AG20443 (cell line): ENCODE measurements around the gene SERPINF2.
A peak's percentile ranks its signal among the peaks of the same experiment; 100 is the strongest.

ENCODE experiments used
- DNase-seq: peaks from one replicate; pipeline ENCODE4 v3.0.0; 2012; ENCODE audit warnings: low spot score, mixed read lengths

Gene SERPINF2

GRCh38 chr17:1716076-1716911 lies 26.4 kb upstream of the SERPINF2 start:
- peak; percentile 98 for DNase-seq

- peak; percentile 88 for DNase-seq
Observed at GRCh38 chr17:1716912-1717695, 25.6 kb upstream of the SERPINF2 start.

DNA sequence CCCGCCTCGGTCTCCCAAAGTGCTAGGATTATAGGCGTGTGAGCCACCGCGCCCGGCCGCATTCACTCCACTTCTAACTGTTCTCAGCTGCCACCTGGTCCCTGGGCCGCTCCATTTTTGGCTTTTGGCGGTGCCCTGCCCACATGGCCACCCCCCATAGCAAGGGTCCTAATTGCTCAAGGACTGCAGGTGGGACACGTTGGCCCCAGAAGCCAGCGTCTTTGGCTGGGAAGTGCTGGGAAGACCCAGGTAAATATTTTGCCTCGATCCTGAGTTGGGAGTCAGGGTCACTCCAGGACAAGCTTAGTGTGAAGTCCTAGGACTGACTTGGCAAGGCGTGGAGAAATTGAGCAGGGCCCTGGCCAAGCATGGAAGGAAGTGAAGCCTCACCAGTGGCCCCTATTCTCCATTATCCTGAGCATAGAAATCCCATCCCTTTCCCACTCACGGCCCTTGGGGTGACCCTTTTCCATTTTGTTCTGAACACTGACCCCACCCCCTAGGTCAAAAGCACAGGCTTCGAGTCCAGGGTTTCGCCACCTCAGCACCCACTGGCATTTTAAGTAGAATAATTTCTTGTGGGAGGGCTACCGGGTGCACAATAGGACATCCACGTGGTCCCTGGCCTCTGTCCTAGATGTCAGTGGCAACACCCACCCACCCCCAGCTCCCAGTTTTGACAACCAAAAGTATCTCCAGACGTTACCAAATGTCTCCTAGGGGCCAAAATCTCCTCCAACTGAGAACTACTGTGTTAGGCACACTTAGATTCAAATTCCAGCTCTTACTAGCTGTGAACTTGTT lies 24.1 kb upstream of the SERPINF2 start:
- no peak for DNase-seq

DNA sequence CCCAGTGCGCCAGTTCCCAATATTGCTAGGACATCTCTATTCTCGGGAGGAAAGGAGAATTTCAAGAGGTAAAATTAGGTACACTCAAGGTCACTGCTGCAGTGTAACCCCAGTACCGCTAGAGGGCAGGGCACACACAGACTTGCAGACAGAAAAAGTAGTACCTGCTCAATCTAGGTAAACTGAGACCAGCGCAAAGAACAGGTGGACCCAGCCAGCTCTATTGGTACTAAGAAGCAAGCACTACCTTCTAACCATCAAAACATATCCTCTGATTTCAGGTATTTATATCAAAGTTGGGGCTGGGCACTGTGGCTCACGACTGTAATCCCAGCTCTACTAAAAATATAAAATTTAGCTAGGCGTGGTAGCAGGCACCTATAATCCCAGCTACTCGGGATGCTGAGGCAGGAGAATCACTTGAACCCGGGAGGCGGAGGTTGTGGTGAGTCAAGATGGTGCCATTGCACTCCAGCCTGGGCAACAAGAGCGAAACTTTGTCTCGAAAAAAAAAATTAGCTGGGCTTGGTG lies 21.8 kb upstream of the SERPINF2 start:
- DNase-seq = no peak

GRCh38 chr17:1722022-1722421 lies 20.6 kb upstream of the SERPINF2 start:
- DNase-seq = peak; percentile 57

DNA sequence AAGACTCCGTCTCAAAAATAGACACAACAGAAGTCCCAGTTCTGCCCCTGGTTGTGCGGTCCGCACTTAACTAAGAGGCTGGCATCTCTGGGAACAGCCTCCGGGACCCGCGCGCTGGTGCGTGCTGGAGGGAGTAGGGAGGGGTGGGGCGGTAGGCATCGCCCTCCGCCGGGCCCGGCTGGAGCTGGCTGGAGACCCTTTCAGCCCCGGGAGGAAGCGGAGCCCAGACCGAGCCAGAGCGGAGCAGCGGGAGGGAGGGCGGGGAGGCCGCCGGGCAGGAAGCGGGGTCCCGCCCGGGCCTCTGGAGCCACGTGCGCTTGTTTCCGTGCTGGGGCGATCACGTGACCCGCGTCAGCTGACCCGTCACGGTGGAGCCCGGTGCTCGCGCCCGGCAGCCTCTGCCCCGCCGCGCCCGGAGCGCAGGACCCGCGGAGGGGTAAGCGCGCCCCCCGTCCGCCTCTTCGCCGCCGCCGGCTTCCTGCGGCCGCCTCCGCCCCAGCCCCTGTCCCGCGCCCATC lies 18.3 kb upstream of the SERPINF2 start, which contains the start of gene WDR81:
Gene WDR81 (plus strand): TSS at position 354 of the 518 bp plus-strand sequence. CDS start 256 bp downstream, outside the sequence.
- peak; percentile 94 for DNase-seq

GRCh38 chr17:1724869-1725641 lies 17.6 kb upstream of the SERPINF2 start:
- peak; percentile 44 for DNase-seq

- DNase-seq = no peak
Observed at GRCh38 chr17:1725642-1726511, 16.8 kb upstream of the SERPINF2 start.

DNA sequence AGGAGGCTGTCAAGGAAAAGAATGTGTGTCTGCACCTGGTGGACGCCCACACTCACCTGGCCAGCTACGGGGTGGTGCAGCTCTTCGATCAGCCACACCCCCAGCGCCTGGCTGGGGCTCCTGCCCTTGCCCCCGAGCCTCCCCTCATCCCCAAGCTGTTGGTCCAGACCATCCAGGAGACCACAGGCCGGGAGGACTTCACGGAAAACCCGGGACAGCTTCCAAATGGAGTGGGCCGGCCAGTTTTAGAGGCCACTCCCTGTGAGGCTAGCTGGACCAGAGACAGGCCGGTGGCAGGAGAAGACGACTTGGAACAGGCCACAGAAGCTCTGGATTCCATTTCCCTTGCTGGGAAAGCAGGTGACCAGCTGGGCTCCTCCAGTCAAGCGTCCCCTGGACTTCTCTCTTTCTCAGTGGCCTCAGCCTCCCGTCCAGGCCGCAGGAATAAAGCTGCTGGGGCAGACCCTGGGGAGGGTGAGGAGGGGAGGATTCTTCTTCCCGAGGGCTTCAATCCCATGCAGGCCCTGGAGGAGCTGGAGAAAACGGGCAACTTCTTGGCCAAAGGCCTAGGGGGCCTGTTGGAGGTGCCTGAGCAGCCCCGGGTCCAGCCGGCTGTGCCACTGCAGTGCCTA lies 15.9 kb upstream of the SERPINF2 start:
- no peak for DNase-seq

- no peak for DNase-seq
Observed at GRCh38 chr17:1727258-1727789, 15.3 kb upstream of the SERPINF2 start.

DNA sequence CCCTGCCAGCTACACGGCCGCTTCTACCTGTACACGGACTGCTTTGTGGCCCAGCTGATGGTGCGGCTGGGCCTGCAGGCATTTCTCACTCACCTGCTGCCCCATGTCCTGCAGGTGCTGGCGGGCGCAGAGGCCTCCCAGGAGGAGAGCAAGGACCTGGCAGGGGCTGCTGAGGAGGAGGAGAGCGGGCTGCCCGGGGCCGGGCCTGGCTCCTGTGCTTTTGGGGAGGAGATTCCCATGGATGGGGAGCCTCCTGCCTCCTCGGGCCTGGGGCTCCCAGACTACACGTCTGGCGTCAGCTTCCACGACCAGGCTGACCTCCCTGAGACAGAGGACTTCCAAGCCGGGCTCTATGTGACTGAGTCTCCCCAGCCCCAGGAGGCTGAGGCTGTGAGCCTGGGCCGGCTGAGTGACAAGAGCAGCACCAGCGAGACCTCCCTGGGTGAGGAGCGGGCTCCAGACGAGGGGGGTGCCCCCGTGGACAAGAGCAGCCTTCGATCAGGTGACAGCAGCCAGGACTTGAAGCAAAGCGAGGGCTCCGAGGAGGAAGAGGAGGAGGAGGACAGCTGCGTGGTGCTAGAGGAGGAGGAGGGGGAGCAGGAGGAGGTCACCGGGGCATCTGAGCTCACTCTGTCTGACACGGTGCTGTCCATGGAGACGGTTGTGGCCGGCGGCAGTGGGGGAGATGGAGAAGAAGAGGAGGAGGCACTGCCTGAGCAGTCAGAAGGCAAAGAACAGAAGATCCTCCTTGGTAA lies 14.6 kb upstream of the SERPINF2 start:
- DNase-seq = no peak

GRCh38 chr17:1729966-1730325 lies 12.7 kb upstream of the SERPINF2 start:
- DNase-seq = no peak

- DNase-seq = peak; percentile 80
Observed at GRCh38 chr17:1730326-1731193, 12.1 kb upstream of the SERPINF2 start.

DNA sequence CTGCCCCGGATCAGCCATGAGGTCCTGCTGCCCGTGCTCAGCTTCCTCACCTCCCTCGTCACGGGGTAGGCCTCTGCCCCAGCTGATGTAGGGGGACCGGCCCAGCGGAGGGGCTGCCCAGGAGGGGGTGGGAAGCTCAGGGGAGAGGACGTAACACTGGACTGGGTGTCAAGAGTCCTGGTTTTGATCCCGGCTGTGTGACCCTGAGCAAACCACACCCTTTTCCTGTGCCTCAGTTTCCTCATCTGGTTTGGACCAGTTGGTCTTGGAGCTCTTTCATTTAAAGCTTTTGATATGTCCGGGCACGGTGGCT lies 11.5 kb upstream of the SERPINF2 start:
- DNase-seq = no peak

DNA sequence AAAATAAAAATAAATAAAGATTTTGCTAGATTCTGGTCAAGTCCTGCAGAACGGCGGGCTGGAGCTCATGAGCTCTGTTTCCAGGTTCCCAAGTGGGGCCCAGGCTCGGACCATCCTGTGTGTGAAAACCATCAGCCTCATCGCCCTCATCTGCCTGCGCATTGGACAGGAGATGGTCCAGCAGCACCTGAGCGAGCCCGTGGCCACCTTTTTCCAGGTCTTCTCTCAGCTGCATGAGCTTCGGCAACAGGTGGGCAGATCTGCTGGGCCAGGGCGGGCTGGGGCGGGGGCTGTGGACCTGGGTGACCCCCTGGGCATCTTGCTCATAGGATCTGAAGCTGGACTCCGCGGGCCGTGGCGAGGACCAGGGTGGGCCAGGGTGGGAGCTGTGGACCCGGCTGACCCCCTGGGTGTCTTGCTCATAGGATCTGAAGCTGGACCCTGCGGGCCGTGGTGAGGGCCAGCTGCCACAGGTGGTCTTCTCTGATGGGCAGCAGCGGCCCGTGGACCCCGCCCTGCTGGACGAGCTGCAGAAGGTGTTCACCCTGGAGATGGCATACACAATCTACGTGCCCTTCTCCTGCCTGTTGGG lies 10.3 kb upstream of the SERPINF2 start:
- DNase-seq = no peak

GRCh38 chr17:1732833-1733321 lies 9.8 kb upstream of the SERPINF2 start:
- DNase-seq = no peak

DNA sequence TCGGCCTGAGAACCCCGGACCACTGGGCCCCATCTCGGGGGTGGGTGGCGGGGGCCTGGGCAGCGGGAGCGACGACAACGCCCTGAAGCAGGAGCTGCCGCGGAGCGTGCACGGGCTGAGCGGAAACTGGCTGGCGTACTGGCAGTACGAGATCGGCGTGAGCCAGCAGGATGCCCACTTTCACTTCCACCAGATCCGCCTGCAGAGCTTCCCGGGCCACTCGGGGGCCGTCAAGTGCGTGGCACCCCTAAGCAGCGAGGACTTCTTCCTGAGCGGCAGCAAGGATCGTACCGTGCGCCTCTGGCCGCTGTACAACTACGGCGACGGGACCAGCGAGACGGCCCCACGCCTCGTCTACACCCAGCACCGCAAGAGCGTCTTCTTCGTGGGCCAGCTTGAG lies 8.9 kb upstream of the SERPINF2 start:
- DNase-seq = no peak
